GM18498 (cell line): ENCODE results near the gene NEIL3.

Experiments used
- ATAC-seq: cut with Tn5 transposase; IDR thresholded peaks from one replicate; pipeline ENCODE4 v1.9.1; 2021; ENCODE audit warnings: mild to moderate bottlenecking, moderate library complexity; ENCODE audit not compliant: unreplicated experiment

The NEIL3 gene

DNA sequence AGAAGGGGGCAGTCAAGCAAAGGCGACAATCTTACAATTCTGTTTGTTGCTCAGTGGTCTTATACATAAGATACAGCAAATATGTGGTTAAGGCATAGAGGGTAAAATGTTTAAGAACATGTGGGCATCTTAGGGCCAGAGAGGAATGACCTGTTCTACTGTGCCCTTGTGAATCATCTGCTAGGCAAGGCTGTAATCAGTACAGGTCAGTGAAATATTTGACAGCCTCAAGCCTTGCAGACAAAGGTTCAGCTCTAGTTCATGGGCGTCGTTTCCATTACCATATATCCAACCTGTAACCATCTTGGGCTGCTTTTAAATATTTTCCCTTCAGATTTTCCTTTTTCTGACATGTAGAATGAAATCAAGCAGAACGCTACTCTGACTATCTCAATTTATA is 95.3 kb downstream of the NEIL3 start:
- no peak for ATAC-seq

GRCh38 chr4:177405508-177405907 is 95.8 kb downstream of the NEIL3 start:
- no peak for ATAC-seq

- no peak for ATAC-seq
Measured at GRCh38 chr4:177408023-177408422, 98.3 kb downstream of the NEIL3 start.

GRCh38 chr4:177410566-177410965 is 100.9 kb downstream of the NEIL3 start:
- no peak for ATAC-seq

GRCh38 chr4:177411996-177412395 is 102.3 kb downstream of the NEIL3 start:
- ATAC-seq: no peak
